NCI-H510A treated with DMSO at 0.1 percent for 48 hours (cell line): Measurements from ENCODE around the gene CCR5AS.
"Not testable (repeated sequence)": the region's sequence is repeated elsewhere in the genome, so short reads cannot be mapped to it uniquely, and the experiment has no call there.

ENCODE experiments used
- DNase-seq: peaks from one replicate; lab custom pipeline; 2025; lab: John Stamatoyannopoulos, UW

The CCR5AS gene

GRCh38 chr3:46402902-46403301 is 4.0 kb downstream of the CCR5AS start:
- not testable (repeated sequence) for DNase-seq

GRCh38 chr3:46401579-46401978 is 5.3 kb downstream of the CCR5AS start:
- DNase-seq = no peak

- DNase-seq = no peak
Measured at GRCh38 chr3:46400846-46401245, 6.0 kb downstream of the CCR5AS start.

- DNase-seq = peak; percentile 63
Measured at GRCh38 chr3:46400000-46400734, 6.7 kb downstream of the CCR5AS start.

- DNase-seq = no peak
Measured at GRCh38 chr3:46399557-46399956, 7.3 kb downstream of the CCR5AS start.

- no peak for DNase-seq
Measured at GRCh38 chr3:46399098-46399497, 7.8 kb downstream of the CCR5AS start.

GRCh38 chr3:46398186-46398955 is 8.5 kb downstream of the CCR5AS start:
- DNase-seq = no peak

- no peak for DNase-seq
Measured at GRCh38 chr3:46397111-46397510, 9.8 kb downstream of the CCR5AS start.

- no peak for DNase-seq
Measured at GRCh38 chr3:46395766-46396530, 10.9 kb downstream of the CCR5AS start.

GRCh38 chr3:46395210-46395661 is 11.6 kb downstream of the CCR5AS start:
- DNase-seq = no peak

- peak; percentile 44 for DNase-seq
Measured at GRCh38 chr3:46393554-46394434, 13.1 kb downstream of the CCR5AS start.

GRCh38 chr3:46393011-46393410 is 13.9 kb downstream of the CCR5AS start:
- DNase-seq = no peak

GRCh38 chr3:46391526-46391925 is 15.3 kb downstream of the CCR5AS start:
- not testable (repeated sequence) for DNase-seq

GRCh38 chr3:46389306-46389705 is 17.6 kb downstream of the CCR5AS start:
- no peak for DNase-seq

- not testable (repeated sequence) for DNase-seq
Measured at GRCh38 chr3:46388847-46389246, 18.0 kb downstream of the CCR5AS start.

- DNase-seq = no peak
Measured at GRCh38 chr3:46386205-46386604, 20.7 kb downstream of the CCR5AS start.

- no peak for DNase-seq
Measured at GRCh38 chr3:46383951-46384330, 22.9 kb downstream of the CCR5AS start.

- no peak for DNase-seq
Measured at GRCh38 chr3:46383211-46383950, 23.5 kb downstream of the CCR5AS start.

GRCh38 chr3:46381625-46382024 is 25.2 kb downstream of the CCR5AS start:
- DNase-seq = no peak

GRCh38 chr3:46380471-46381221 is 26.2 kb downstream of the CCR5AS start:
- DNase-seq = no peak
